HCEC 1CT (cell line): ENCODE data around the gene SYPL2.
"Not testable (repeated sequence)": the region's sequence is repeated elsewhere in the genome, so short reads cannot be mapped to it uniquely, and the experiment has no call there.

Experiments used
- DNase-seq: peaks from one replicate; pipeline ENCODE4 v3.0.0-alpha.2; 2017

The SYPL2 gene

DNA sequence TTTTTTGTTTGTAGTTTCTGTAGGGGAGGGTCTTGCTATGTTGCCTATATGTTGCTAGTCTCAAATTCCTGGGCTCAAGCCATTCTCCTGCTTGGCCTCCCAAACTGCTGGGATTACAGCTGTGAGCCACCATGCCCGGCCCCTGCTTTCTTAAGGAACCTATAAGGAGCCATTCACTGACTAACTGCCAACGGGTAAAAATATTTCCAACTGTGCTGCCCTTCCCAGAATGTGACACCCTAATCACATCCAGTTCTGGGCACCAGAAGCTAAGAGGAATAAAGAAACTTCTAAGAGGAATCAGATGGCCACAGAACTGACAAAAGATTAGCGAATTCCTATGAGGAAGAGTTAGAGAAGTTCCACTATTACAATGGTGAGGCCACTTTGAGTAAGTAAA lies 6.4 kb downstream of the SYPL2 start:
- no peak for DNase-seq

DNA sequence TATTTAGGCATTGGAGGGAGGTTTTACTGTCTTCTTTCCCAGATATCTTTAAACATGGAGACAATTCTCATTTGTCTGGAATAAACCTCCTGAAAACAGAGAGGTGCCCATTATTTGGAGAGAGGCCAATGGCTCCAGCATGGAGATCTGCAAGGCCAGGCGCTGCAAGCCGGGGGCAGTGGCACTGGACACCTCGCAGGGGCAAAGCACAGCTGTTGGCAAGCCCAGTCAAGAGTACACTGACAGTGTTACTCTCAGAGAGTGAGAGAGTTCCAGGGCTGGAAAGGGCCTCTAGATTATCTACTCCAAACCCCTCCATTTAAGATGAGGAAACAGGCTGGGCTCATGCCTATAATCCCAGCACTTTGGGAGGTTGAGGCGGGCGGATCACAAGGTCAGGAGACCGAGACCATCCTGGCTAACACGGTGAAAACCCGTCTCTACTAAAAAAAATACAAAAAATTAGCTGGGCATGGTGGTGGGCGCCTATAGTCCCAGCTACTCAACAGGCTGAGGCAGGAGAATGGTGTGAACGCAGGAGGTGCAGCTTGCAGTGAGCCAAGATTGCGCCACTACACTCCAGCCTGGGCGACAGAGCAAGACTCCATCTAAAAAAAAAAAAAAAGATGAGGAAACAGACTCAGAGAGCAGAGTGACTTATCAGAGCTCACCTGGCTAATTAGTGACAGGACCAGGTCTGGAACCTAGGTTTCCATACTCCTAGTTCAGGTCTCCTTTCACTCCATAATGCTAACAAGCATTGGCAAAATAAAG lies 7.1 kb downstream of the SYPL2 start:
- not testable (repeated sequence) for DNase-seq

DNA sequence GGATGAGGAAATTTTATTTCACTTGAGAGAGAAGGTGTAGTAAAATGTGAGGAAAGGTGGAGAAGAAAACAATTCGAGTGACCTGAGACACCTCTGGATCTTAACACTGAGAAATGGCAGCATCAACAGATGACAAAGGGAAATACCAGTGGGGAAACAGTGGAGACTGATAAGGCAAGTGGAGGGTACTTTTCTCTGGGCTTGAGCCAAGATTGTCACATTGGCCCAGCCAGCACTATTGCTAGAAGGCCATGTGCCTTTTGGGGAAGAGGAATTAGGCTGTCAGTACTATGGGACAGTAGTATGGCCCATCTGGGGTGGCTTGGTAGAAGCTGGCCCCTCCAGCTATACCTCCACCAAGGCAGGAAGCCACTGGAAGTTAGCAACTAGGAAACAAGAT lies 8.4 kb downstream of the SYPL2 start:
- no peak for DNase-seq

DNA sequence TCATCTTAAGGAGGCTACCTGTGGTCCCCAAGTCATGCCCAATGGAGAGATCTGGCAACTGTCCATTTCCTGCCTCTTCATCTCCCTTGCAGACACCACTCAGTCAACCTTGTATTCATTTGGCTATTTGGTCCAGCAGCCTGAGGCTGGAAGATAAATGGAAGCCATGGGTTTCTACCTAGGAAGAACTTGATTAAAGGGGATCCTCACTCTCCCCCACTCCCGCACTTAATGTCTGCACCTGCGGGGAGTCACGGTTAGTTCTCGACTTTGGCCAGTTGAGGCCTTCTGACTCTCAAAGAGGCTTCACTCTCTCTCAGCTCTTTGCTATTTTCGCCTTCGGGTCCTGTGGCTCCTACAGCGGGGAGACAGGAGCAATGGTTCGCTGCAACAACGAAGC lies 8.9 kb downstream of the SYPL2 start:
- DNase-seq: no peak

DNA sequence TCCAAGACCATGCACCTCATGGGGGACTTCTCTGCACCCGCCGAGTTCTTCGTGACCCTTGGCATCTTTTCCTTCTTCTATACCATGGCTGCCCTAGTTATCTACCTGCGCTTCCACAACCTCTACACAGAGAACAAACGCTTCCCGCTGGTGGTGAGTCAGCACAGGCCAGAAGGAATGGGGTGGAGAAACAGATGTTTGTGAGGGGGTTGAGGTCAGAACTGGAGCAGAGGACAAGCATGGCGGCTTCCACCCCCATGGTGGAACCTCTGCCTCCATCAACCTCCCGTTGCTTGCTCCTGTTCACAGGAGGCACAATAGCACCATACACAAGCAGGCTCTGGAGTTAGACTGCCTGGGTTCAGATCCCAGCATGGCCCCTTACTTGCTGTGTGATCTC lies 10.5 kb downstream of the SYPL2 start:
- DNase-seq: no peak

DNA sequence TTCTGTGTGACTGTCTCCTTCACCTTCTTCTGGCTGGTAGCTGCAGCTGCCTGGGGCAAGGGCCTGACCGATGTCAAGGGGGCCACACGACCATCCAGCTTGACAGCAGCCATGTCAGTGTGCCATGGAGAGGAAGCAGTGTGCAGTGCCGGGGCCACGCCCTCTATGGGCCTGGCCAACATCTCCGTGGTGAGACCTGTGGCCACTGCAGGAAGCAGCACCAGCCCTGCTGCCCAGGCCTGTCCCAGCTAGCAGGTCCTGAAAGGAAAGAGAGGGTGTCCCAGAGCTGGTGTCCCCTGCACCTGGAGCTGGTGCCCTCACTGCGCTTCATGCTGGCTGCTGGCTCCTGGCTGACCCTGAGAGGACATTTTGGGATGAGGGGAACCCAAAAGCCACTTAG lies 11.5 kb downstream of the SYPL2 start:
- no peak for DNase-seq

DNA sequence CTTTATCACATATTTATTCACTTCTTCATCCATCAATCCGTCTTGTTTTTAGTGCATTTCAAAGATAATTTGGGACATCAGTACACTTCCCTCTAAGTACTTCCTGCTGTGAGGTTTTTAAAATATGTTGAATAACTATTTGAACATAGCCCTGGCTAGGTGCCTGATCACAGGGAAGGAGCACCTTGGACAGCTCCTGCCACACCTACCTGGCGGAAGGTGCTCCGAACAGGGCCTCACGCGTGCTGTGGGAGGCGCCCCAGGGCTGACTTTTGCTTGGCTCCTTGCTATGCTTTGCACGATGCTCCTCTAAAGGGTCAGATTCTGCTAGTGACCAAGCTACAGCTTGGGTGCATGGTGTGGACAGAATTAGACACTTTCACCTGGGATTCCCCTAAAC lies 12.5 kb downstream of the SYPL2 start:
- DNase-seq: no peak

DNA sequence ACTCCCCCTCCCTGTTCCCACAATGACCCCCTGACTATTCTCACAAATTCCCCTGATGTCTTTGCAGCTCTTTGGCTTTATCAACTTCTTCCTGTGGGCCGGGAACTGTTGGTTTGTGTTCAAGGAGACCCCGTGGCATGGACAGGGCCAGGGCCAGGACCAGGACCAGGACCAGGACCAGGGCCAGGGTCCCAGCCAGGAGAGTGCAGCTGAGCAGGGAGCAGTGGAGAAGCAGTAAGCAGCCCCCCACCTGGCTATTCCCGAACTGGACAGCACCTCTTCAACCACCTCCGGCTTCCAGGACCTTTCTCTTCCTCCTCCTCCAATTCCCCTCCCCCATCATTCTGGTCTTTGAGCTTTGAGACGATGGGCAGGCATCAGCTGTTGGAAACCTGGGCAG lies 13.0 kb downstream of the SYPL2 start:
- DNase-seq: no peak

DNA sequence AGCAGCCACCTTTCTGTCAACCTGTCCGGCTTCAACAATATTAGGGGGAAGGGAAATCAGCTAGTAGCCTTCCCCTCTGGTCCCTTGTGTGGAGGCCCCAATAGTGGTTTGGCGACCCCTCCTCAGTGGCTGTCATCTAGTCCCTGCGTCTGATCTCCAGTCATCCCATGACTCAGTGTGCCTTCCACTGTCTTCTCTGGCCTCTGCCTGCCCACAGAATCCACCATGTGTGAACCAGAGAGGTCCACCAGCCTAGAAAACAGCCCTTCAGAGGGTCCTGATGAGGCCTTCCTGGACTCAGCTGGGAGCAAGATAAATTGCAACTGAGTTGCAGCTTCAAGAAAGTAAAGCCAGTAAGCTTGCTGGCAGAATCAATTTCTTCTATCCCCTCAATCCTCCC lies 13.6 kb downstream of the SYPL2 start:
- no peak for DNase-seq

DNA sequence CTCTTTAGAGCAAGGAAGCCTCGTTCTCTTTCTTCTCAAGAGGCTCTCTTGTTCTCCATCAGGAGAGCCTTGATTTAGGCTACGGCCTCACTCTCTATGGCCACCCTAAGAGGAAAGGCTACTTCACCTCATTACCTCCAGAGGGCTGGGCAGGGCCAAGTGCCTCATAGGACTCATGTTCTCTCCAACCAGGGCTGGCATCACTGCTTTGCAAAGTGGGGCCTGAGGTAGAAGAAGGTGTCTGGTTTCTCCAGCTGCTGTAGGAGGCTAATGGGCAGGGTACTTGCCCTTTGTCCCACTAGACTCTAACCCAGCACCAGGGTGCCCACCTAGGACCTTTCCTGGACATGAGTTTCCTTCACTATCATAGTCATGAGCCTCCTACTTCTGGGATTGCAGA lies 15.3 kb downstream of the SYPL2 start:
- no peak for DNase-seq

DNA sequence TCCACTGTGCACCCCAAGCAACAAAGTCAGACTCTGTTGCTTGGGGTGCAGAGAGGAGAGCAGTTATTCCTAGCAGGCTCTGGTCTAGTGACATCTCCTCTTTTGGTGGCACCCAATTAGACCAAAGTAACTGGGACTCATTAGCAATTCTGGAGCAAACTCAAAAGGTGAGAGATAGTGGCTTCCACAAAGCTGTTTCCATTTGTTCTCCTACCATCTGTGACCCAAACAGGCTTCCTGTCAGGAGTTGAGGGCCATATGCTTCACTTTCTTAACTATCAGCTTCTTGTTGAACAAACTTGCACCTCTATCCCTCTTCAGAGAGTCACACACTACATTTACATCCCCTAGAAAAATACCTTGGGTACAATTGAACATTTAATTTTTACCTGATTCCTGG lies 15.9 kb downstream of the SYPL2 start:
- no peak for DNase-seq

DNA sequence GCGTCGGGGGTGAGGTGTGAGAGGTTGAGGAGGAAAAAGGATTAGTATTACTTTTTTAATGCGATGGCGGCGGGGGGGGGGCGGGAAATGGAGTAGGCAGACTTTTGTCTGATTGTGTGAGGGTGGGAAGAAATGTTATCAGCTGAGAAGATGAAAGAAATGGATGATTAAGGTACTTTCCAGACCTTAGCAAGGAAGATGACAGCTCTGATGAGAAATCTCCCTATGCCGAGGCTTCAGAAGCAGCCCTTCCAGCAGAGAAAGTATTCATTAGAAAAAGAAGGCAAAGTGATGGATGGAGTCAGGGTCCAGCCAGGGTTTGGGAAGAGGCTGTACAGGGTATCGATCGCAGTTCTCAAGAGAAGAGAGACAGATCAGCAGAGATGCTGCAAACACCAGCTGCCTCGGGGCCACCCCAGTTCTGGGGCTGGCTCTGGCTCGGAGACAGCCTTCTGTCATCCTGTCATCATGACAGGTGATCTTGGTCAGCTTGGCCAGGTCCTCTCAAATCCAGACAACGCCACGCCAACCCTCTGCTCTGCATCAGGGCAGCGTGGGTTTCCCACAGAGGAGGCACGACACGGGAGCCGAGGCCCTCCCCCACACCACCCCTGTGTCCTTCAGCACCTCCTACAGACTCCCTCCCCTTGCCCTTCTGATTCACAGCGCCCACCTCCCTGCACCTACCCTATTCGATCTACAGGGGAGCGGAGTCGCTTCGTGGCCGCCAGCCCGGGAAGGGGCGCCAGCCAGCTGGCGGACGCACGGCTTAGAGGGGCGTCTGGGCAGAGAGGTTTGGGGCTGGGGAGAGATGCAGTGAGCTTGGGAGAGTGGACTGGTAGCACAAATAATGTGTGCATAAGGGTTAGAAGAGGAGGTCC lies 16.7 kb downstream of the SYPL2 start:
- no peak for DNase-seq

DNA sequence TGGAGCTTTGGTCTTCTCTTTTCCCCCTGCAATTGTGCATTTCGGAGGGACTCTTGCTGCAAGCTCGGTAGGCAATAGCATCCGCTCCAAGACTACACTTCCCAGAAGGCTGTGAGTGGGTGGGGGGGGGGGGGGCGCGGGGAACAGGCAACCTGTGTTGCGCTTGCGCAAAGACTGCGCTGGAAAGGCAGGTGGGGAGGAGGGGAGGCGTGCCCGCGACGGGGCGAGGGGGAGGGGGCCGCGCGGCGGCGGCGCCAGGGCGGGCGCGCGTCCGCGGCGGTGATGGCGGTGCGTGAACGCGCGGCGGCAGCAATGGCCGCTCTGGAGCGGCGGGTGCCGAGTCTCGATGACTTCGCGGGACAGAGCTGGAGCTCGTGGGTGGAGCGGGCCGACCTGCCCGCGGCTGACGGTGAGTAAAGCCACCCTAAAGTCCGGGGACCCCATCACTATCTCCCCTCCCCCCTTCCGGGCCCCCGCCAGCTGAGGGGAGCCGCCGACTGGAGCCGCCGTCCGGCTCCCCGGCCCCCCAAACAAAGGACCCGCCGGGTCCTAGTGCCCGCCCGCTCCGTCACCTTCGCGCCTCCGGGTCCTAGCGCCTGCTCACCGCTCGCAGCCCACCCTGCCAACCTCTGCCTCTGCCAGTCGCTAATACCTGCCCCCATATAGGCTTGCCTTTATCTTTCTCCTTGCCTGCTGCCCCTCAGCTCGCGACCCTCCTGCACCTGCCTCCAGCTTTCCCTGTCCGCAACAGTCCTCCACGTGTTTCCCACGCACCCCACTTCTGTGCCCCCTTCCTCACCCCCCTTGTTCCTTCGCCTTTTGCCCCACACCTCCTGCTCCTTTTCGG lies 17.5 kb downstream of the SYPL2 start, which contains the start of gene ATXN7L2:
ATXN7L2 (plus strand) TSS at position 234 of the 847 bp plus-strand sequence; CDS start at position 283, 49 bp downstream.
- DNase-seq: peak; percentile 86

DNA sequence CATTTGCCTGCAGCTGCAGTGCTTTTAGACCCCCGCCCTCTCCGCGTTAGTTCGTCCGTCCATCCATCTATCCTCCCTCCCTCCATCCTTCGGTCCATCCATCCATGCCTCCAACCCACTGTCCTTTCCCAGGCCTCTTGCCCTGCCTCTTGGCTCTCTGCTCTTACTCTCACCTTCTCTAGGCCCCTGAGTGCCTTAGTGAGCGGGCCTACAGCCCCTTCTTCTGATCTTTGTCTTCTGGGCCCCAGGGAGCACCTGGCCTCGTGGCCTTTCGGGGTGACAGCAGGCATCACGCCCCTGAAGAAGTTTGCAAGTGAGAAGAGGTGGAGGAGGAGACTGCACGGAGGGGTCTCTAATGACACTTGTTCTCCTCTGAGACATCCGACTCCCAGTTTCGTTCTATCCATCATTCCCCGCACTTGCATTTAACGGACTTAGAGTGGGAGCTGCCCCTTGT lies 18.2 kb downstream of the SYPL2 start:
- DNase-seq: peak; percentile 12

DNA sequence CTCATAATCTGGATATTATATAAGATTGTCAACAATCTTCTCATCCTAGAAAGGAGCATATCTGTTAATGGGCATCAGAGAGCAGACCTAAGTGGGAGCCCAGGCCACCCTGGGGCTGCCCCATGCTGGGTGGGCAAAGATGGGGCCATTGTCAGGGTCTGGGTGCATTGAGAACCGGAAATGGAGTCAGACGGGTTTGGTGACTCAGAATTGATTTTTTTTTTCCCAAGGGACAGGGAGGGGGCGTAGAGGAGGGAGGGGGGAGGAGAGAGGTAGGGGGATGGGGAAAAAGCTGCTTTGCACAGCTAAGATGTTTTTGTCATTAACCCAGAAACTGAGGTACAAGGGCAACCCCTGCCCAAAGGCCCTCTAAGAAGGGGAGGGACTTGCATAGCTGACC lies 18.7 kb downstream of the SYPL2 start:
- no peak for DNase-seq

DNA sequence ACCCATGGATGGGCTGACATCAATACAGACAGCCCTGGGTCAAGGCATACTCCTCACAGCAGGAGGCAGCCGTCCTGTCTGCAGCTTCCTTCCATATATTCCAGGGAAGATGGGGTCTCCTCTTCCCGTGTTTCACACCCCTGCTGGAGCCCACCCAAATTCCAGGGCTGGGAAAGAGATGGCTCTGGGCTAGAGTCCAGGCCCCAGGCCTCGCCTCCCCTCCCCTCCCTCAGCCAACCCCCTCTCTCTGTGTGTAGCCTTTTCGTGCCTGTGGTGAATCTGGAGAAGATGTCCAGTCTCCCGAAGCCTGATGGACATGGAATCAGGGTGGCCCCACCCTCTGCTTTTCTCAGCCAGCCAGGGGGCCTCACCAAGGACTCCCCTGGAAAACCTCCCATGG lies 20.9 kb downstream of the SYPL2 start:
- no peak for DNase-seq

DNA sequence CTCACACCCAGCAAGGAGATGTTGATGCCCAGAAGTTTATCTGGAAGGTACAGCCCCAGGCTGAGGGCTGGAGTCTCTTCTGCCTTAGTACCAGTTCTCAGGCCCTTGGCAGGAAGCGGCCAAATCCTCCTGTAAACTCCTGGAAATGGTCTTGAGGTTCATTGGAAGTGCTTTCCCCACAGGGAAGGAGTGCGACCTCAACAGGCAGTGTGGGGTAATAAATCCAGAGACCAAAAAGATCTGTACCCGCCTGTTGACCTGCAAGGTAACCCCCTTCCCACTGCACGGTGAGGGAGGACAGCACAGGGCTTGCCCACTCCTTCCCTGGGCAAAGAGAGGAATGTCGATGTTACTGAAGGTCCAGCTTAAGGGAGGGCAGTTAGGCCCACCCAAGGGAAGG lies 21.9 kb downstream of the SYPL2 start:
- DNase-seq: peak; percentile 16

DNA sequence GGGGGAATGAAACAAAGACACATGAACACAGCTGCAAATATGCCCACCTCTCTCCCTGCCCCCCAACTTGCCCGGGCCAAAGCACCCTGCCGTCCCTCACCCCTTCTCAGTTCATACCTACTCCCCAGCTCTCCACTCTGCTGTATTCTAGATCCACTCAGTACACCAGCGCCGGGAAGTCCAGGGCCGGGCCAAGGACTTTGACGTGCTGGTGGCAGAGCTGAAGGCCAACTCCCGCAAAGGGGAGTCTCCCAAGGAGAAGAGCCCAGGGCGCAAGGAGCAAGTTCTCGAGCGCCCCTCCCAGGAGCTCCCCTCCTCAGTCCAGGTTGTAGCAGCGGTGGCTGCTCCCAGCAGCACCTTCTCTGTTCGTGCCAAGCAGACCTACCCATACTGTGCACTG lies 22.4 kb downstream of the SYPL2 start:
- no peak for DNase-seq

DNA sequence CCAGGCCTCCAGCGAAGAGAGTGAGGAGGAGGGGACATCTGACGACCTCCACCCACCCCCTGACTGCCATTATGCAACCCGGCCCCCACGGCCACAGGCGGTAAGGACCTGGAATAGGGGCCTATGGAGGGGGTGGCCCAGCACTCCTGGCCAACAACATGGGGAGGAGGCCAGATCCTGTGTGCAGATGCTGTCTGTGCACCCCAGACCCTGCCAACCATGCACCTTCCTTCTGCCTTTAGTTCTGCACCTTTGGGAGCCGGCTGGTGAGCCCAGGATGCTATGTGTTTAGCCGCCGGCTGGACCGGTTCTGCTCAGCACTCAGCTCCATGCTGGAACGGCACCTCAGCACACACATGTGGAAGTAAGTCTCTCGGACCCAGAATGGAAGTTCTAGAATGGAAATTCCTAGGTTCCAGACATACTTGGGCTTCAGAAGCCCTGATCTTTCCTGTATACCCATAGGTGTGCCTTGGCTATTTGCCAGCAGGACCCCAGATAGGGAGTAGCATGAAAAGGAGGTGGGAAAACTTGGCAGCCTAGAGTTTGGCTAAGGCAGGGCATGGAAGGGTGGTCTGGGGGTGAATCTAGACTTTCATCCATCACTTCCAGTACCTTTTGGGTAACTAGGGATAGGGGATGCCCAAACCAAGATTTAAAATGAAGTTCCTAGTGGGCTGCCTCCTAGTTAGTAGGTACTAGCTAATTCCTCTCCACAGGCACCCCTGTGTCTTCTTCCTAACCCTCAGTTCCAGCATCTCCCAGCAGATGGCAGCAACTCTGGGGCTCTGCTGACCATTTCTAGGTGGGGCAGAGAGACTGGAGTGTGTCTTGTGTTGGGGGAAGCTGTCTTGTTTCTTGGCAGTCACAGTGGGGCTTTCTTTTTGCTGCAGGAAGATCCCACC lies 23.9 kb downstream of the SYPL2 start:
- DNase-seq: peak; percentile 56

DNA sequence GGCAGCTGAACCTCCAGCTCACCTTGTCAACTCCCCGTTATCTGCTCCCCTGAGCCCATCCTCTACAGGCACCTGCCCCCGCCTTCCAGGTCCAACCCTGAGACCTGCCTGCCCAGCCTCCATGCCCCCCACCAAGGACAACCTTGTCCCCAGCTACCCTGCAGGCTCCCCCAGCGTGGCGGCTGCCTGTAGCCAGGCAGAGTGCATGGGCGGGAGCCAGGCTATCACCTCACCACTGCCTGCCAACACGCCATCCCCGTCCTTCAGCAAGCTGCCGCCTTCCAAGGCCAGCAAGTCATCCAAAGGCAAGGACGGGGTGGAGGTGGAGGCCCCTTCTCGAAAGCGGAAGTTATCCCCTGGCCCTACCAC lies 24.6 kb downstream of the SYPL2 start:
- no peak for DNase-seq

DNA sequence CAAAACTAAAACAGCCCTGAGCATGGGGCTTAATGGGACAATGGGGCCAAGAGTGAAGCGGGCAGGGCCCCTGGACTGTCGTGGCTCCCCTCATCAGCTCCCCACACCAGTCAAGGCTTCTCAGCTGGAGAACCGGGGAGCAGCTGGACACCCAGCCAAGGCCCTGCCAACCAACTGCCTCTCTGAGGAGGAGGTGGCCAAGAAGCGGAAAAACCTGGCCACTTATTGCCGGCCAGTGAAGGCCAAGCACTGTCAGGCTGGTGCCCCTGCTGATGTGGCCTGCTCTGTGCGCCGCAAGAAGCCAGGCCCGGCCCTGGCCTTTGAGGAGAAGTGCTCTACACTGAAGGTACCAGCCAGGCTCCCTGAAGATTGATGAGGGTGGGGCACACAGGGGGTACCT lies 25.0 kb downstream of the SYPL2 start:
- no peak for DNase-seq

DNA sequence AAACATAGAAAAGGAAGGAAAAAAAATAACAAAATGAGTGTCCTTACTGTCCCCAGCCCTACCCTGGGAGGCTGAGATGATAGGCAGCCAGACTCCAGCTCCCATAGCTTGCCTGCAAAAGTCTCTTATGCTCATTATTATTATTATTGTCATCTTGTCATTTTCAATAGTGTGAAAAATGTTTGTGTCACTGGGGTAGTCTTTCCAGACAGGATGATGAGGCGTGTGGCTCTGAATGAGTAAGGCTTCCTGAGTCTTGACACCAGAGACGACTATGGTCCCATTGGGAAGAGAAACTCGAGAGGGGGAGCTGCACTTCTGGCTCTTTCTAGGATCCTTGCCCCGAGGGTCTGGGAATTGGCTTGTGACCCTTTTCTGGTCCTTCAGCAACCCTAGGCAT lies 26.4 kb downstream of the SYPL2 start:
- no peak for DNase-seq
